NCI-H1694 (cell line): Measurements from ENCODE around the gene SEMA6B.
"Not testable (repeated sequence)": the region's sequence is repeated elsewhere in the genome, so short reads cannot be mapped to it uniquely, and the experiment has no call there.

Experiments
- DNase-seq: peaks from one replicate; lab custom pipeline; 2025; lab: John Stamatoyannopoulos, UW

The SEMA6B gene

GRCh38 chr19:4547303-4548237 lies 11.9 kb downstream of the SEMA6B start:
- no peak for DNase-seq

- no peak for DNase-seq
Observed at GRCh38 chr19:4543842-4544647, 15.4 kb downstream of the SEMA6B start.

GRCh38 chr19:4542896-4543841 lies 16.3 kb downstream of the SEMA6B start:
- DNase-seq: no peak

GRCh38 chr19:4541806-4542145 lies 17.7 kb downstream of the SEMA6B start:
- not testable (repeated sequence) for DNase-seq

- DNase-seq: no peak
Observed at GRCh38 chr19:4541114-4541805, 18.2 kb downstream of the SEMA6B start.

- DNase-seq: no peak
Observed at GRCh38 chr19:4539693-4540581, 19.5 kb downstream of the SEMA6B start, which contains the start of gene LRG1. LRG1 (minus strand) TSS chr19:4540036; CDS start chr19:4540013, 23 bp downstream.

- no peak for DNase-seq
Observed at GRCh38 chr19:4539169-4539692, 20.3 kb downstream of the SEMA6B start.

GRCh38 chr19:4538601-4538954 lies 20.9 kb downstream of the SEMA6B start:
- no peak for DNase-seq

GRCh38 chr19:4537953-4538600 lies 21.4 kb downstream of the SEMA6B start:
- DNase-seq: no peak

GRCh38 chr19:4536798-4537197 lies 22.7 kb downstream of the SEMA6B start:
- no peak for DNase-seq

- DNase-seq: peak; percentile 61
Observed at GRCh38 chr19:4534836-4535658, 24.4 kb downstream of the SEMA6B start, which contains the start of gene PLIN5. PLIN5 (minus strand) TSS chr19:4535224; CDS start chr19:4534074, 1,150 bp downstream.

GRCh38 chr19:4533835-4534424 lies 25.6 kb downstream of the SEMA6B start:
- no peak for DNase-seq

GRCh38 chr19:4533334-4533733 lies 26.1 kb downstream of the SEMA6B start:
- no peak for DNase-seq

GRCh38 chr19:4531562-4532165 lies 27.8 kb downstream of the SEMA6B start:
- DNase-seq: no peak

GRCh38 chr19:4529924-4530522 lies 29.5 kb downstream of the SEMA6B start:
- DNase-seq: no peak

- DNase-seq: no peak
Observed at GRCh38 chr19:4528843-4529242, 30.6 kb downstream of the SEMA6B start.

- not testable (repeated sequence) for DNase-seq
Observed at GRCh38 chr19:4527377-4527776, 32.1 kb downstream of the SEMA6B start.
